AG09319 (cell line): ENCODE results near the gene CCR9.

ENCODE experiments used
- DNase-seq: peaks from one replicate; pipeline ENCODE4 v3.0.0-alpha.2; 2010; ENCODE audit warnings: low read depth; ENCODE audit errors: extremely low read depth
- TF ChIP-seq, protein P1 (sequence below): IDR thresholded peaks from 2 replicates; pipeline ENCODE4 v1.5.1; 2011; ENCODE audit warnings: low read depth, mild to moderate bottlenecking, inconsistent platforms, low read length, moderate library complexity

CCR9 gene

DNA sequence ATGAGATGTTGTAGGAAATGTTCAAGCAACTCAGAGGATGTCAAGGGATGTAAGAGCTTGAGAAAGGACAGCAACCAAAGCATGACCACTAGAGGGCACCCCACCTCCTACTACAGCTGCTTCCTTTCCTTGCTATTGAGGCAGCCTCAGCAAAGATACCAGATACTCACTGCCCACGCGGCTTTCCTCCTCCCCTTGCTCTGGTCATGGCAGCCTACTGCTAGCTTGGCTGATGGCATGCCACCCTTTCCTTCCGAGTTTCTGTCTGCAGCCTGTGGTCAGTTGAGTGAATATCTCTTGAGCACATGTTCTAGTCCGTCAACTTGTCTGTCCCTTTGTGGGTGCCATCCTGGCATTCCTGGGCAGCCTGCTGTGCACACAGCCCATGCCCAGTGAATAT, 52.5 kb downstream of the CCR9 start:
- DNase-seq, result peak; percentile 86
- TF ChIP-seq, protein P1, sequence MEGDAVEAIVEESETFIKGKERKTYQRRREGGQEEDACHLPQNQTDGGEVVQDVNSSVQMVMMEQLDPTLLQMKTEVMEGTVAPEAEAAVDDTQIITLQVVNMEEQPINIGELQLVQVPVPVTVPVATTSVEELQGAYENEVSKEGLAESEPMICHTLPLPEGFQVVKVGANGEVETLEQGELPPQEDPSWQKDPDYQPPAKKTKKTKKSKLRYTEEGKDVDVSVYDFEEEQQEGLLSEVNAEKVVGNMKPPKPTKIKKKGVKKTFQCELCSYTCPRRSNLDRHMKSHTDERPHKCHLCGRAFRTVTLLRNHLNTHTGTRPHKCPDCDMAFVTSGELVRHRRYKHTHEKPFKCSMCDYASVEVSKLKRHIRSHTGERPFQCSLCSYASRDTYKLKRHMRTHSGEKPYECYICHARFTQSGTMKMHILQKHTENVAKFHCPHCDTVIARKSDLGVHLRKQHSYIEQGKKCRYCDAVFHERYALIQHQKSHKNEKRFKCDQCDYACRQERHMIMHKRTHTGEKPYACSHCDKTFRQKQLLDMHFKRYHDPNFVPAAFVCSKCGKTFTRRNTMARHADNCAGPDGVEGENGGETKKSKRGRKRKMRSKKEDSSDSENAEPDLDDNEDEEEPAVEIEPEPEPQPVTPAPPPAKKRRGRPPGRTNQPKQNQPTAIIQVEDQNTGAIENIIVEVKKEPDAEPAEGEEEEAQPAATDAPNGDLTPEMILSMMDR, result peak; percentile 91

DNA sequence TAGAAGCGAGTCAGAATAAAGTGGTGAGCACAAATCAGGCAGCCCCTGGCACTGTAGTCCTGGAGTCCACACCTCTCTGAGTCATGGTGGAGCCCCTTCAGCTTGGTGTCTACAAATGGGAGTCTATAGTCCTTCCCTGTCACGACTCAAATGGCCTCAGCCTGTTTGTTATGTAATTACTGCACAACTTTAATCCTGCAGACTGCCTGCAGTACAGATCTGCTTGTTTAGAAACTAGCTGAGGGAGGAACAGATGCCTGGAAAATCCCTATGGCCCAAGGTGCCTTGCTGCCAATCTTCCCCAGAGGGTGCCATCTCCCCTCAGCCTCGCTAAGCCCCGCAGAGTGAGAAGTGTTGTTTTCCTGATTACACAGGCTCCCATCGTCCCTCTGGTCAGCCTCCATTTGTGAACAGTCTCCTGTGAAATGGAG, 53.0 kb downstream of the CCR9 start:
- DNase-seq, result no peak
- TF ChIP-seq, protein P1, result no peak

DNA sequence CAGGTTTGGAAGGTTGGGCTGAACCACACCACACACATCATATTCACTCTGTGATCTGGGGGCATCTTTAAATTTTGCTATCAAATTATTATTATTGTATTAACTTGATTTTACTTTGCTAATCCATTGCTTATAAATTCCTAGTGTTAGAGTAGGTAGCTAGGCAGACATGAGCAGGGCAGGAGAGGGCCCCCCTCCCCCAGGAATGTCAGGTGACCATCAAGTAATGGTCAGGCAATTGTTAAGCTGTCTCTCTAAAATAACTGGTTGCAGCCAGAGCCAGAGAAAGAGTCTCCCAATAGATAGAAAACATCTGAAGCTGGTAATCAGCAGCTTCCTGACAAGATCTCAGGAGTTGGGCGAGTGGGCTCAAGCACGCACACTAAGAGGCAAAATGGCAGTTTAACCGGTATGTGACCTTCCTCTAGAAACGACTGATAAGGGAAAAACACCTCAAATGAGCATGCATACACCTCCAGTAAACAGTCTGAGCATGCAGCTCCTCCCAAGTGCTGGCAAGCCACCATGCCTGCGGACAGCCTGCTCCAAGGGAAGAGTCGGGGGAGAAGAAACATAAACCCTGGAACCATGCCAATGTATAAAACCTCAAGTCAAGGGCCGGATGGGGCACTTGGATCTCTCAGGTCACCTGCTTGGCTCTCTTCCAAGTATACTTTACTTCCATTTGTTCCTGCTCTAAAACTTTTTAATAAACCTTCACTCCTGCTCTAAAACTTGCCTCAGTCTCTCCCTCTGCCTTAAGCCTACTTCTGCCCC, 53.8 kb downstream of the CCR9 start:
- no peak for DNase-seq

DNA sequence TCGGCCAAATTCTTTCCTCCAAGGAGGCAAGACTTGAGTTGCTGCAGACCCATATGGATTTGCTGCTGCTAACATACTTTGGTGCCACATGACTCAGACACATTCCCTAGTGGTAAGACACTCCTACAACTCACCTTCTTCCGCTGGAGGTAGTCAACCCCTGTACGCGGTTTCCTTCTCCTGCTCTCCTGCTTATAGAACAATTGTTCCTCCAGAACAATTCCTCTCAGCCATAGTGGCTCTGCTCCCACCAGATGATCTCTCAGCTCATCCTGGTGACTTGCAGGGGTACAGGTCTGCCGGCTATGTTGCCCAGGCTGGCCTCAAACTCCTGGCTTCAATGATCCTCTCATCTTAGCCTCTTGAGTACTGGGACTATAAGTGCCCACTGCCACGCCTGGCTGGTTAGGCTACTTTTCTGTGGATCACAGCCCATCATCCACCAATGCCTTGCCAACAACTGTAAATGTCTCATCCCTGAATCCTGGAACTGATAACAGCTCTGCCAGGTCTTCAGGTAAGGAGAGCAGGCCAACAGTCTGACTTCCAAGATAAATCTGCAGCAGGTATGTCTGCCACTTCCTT, 54.5 kb downstream of the CCR9 start:
- TF ChIP-seq, protein P1, result no peak
- no peak for DNase-seq

More for the DNA sequence above, 53.8 kb downstream of the CCR9 start:
- TF ChIP-seq, protein P1, result no peak

DNA sequence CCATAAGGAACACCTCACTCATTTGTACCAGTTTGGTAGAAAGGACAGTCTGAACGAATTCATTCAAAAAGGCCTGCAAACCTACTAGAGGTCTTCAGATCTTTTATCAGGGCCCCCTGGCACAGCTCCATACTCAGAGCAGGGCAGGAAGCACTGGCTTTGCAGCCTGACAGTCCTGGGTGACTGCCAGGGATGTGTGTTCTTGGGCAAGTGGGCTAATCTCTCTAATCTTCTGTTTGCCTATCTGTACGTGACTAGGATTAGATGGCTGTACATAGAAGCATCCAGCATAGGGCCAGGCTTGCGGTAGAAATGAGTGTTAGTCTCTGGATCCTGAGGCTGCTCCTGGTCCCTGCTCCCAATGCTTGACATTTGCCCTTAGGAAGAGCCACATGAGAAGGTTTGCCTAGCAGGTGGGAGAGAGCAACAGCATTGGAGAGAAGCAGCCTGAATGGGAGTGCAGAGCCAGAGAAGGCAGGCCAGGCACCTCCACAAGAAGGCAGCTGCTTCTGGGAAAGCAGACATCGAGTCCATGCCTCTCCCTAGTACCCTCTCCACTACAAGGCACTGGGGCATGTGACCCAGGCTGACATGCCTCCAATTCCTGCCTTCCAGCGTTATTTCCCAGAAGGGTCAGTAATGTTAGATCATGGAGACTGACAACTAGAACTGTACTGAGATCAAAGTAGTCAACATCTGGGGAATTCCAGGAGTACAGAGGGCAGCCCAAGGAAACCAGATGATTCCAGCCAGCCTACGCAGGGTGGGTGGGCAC, 55.9 kb downstream of the CCR9 start:
- TF ChIP-seq, protein P1, result no peak
- no peak for DNase-seq

DNA sequence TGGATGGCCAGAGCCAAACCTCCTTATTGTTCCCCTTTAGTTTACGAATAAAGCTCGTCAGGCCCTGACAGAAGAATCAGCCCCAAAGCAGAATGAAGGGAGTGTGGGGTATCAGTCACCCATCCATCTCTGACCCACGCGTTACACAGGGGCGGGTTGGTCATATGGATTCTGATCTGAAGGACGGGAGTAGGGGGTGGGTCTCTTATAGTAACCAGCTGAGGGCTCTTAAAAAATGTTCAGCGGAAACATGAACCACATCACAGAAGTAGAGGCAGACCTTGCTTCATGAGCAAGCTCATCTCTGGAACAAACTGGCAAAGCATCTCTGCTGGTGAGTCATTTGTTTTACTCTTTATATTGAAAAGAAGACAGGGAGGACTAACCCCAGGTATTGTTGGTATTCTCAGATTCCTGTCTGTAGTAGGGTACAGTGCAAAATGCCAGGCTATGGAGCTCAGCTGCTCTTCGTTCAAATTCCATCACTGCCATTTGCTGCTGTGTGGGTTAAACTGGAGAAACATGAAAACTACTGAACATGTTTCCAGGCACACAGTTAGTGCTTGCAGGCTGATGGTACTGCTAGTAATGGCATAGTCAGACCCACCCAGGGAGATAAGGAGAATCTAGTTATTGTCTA, 57.0 kb downstream of the CCR9 start, which contains the start of gene CXCR6:
Gene CXCR6, plus strand, starts transcription at position 258 of the 640 bp plus-strand sequence. CDS start 3,018 bp downstream, outside the sequence.
- TF ChIP-seq, protein P1, result no peak
- DNase-seq, result no peak
